HG03045 (cell line): Measurements from ENCODE around the gene LMNTD1.
"Not testable (repeated sequence)": the region's sequence is repeated elsewhere in the genome, so short reads cannot be mapped to it uniquely, and the experiment has no call there.

ENCODE experiments used
- ATAC-seq: cut with Tn5 transposase; IDR thresholded peaks from one replicate; pipeline ENCODE4 v1.9.1; 2021; ENCODE audit warnings: mild to moderate bottlenecking, moderate library complexity; ENCODE audit not compliant: unreplicated experiment

Gene LMNTD1

GRCh38 chr12:25433581-25434325 is 119.3 kb downstream of the LMNTD1 start:
- no peak for ATAC-seq

- ATAC-seq: no peak
Measured at GRCh38 chr12:25433024-25433423, 120.1 kb downstream of the LMNTD1 start.

DNA sequence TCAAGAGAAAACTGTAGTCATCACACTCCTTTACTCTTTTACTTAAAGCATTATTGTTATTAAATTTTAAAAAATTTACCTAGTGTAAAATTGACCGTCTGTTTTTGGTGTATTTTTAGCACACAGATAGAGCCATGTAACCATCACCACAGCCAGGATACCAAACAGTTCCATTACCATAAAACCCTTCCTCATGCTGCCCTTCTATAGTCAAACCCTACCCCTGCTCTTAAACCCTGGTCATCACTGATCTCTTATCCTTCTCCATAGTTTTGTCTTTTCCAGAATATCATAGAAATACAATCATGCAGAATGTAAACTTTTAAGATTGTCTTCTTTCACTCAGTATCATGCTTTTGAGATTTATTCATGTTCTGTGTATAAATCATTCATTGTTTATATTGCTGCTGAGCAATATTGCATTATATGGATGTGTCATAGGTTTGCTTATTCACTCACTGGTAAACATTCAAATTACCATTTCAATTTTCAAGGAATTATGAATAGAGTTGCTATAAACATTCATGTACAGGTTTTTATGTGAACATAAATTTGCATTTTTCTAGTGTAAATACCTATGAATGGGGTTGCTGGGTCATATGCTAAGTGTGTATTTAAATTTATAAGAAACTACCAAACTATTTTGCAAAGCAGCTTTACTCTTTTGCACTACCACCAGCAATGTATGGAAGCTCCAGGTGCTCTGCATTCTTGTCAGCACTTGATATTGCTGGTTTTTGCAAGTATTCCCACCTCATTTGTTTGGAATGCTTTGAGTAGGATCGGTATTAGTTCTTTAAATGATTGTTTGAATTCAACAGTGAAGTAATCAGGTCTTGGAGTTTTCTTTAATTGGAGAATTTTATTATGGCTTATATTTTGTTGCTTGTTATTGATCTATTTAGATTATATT is 125.5 kb downstream of the LMNTD1 start:
- ATAC-seq: no peak

- not testable (repeated sequence) for ATAC-seq
Measured at GRCh38 chr12:25426821-25427220, 126.3 kb downstream of the LMNTD1 start.
